D721Med (cell line): ENCODE measurements around the gene ATP8A1.

ENCODE experiments used
- DNase-seq: peaks from one replicate; pipeline ENCODE4 v3.0.0; 2011; ENCODE audit warnings: low spot score; ENCODE audit not compliant: insufficient read length
- FAIRE-seq: peaks from 2 replicates; lab custom pipeline; 2011; peaks lifted over from hg19 to GRCh38; lab: Jason Lieb, UNC
- TF ChIP-seq, protein P1 (sequence below): IDR thresholded peaks from 2 replicates; pipeline ENCODE4 v1.5.1; 2012; ENCODE audit warnings: mild to moderate bottlenecking, control low read depth; ENCODE audit not compliant: insufficient read depth; ENCODE audit errors: missing control alignments

Gene ATP8A1

DNA sequence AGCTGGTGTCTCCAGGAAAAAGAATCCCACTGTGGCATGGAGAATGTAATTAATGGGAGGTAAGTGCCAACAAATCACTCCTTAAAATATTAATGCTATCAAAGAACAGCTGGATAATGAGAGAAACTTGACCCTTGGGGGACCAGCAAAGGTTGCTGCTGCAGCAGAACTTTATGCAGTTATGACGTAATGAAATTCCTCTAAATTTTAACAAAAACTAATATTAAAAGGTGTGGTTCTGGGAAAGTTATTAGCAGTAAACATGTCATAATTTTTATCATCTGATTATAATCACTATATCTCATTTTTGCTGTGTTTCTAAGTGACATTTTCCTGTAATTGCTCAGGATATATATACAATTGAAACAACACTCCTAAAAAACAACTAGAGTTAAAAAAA is 261.3 kb downstream of the ATP8A1 start:
- DNase-seq (no peak), FAIRE-seq (no peak)
- TF ChIP-seq, protein P1, sequence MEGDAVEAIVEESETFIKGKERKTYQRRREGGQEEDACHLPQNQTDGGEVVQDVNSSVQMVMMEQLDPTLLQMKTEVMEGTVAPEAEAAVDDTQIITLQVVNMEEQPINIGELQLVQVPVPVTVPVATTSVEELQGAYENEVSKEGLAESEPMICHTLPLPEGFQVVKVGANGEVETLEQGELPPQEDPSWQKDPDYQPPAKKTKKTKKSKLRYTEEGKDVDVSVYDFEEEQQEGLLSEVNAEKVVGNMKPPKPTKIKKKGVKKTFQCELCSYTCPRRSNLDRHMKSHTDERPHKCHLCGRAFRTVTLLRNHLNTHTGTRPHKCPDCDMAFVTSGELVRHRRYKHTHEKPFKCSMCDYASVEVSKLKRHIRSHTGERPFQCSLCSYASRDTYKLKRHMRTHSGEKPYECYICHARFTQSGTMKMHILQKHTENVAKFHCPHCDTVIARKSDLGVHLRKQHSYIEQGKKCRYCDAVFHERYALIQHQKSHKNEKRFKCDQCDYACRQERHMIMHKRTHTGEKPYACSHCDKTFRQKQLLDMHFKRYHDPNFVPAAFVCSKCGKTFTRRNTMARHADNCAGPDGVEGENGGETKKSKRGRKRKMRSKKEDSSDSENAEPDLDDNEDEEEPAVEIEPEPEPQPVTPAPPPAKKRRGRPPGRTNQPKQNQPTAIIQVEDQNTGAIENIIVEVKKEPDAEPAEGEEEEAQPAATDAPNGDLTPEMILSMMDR, result no peak

DNA sequence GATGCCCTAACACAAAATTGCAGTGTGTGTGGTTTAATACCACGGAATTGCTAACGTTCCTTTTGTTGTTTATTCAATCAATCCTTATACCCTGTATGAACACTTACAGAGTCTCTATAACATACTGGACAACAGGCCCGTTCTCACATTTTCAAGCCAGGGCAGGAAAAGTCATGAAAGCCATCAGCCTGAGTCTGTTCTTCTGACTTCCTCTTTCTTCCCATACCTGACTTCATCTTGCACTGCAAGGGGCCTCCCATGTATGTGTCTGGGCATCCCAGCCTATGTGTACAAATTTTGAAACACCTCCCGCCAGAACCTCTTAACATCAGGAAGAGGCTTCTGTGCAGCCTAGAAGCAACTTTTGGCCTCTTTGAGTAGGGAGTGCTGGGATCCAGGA is 264.5 kb downstream of the ATP8A1 start:
- FAIRE-seq (no peak), DNase-seq (no peak)

DNA sequence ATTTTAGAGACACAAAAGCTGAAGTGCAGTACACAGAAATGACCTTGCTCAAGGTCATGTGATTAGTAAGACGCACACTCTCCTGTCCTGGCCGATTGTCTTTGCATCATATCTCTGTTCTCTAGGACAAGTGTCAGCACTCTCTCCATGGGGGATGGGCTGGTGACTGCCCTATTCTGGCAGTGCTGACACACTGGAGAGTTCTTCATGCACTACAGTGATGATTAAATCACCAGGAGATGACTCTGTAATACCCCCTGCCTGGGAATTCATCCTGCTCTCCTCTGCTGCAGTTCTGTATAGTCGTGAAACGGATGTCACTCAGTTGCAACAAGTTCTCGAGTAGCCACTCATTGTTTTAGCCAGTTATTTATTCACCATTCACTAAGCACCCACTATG is 264.9 kb downstream of the ATP8A1 start:
- TF ChIP-seq, protein P1, result no peak
- DNase-seq (no peak), FAIRE-seq (no peak)

More for the DNA sequence above, 264.5 kb downstream of the ATP8A1 start:
- TF ChIP-seq, protein P1, result no peak

DNA sequence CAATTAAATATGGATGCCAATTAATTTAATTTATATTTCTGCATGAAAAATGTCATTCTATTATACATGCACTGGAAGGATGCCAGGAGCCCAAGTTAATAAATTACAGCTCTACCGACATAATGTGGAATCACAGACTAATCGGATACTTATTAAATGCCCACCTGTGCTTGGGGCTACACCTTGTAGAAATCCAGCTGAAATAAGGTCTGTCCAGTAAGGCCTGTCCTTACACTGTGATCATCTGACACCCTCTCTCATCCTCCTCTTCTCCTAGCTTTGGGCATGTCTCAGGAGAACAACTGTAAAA is 265.6 kb downstream of the ATP8A1 start:
- FAIRE-seq, result no peak

DNA sequence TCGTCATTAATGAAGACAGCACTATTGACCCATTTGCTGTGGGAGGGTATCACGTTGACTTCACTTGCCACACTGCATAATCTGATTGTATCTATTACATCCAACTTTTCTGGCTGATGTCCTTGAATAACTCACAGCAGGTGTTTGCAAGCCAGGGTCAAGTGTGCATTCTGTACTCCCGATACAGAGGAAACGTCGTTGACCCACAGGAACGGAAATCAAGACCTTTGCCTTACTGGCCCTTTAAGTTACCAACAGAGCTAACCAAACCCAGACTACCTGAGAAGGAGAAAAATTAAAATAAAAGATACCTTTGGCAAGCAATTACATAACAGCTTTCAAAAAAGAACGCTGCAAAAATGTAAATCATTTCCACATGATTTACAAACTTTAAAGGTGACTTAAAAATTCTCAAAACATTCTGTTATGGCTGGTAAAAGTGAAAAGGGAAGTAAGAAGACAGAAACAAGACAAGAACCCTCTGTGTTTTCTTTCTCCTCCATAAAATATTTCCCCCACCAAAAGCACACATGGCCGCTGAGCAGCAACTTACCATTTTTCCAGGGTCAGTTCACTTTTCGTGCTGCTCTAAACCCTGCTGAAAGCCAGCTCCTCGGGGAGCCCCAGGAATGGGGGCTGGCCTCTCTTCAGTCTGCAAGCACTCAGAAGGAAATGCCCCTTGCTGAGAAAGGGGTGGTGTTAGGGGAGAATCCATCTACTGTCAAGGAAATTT is 266.1 kb downstream of the ATP8A1 start:
- TF ChIP-seq, protein P1, result no peak

More for the DNA sequence above, 265.6 kb downstream of the ATP8A1 start:
- DNase-seq, result no peak
- TF ChIP-seq, protein P1, result no peak

DNA sequence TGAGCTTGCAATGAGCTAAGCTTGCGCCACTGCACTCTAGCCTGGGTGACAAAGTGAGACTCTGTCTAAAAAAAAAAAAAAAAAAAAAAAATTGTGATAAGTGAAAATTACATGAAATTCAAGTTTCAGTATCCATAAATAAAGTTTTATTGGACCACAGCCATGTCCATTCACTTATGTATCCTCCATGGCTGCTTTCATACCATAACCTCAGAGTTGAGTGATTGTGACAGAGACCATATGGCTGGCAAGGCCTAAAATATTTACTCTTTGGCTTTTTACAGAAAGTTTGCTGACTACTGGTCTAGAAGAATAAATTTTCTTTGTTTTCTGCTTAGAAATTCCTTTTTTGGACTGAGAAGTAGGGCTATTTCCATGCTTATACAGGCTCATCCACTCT is 271.4 kb downstream of the ATP8A1 start:
- FAIRE-seq, result no peak
- TF ChIP-seq, protein P1, result no peak
- DNase-seq, result no peak

More for the DNA sequence above, 266.1 kb downstream of the ATP8A1 start:
- DNase-seq (no peak), FAIRE-seq (no peak)

DNA sequence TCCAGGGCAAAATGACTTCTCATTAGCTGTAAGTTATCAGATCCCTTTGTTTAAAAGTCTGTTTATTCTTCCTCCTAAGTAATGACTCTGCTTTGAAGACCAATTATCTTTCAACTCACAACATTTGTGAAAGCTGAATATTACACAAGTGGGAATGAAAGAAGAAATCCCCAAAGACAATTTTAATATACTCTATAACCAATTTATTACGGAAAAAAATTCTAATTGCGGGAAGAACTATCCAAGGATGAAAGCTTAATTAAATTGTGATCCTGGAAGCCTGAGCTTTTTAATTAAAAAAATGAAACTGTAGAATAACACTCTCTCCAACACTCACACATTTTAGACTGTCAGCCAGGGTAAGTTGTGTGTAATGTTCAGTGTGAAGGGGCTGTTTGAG is 275.2 kb downstream of the ATP8A1 start:
- FAIRE-seq, result no peak
- DNase-seq, result no peak
- TF ChIP-seq, protein P1, result no peak
